GM12892 (cell line): ENCODE measurements around the gene BIN1.

Experiments
- DNase-seq: peaks from one replicate; pipeline ENCODE4 v3.0.0; 2011; ENCODE audit not compliant: insufficient read length
- FAIRE-seq: peaks from 2 replicates; lab custom pipeline; 2011; peaks lifted over from hg19 to GRCh38; lab: Jason Lieb, UNC
- POLR2A ChIP-seq: IDR thresholded peaks from 2 replicates; pipeline ENCODE4 v1.6.1; 2011; ENCODE audit warnings: low read depth, low read length, control low read depth
- POLR2AphosphoS5 ChIP-seq: IDR thresholded peaks from 2 replicates; pipeline ENCODE4 v1.6.1; 2011; ENCODE audit warnings: low read depth, low read length, control low read depth
- TAF1 ChIP-seq: IDR thresholded peaks from 2 replicates; pipeline ENCODE4 v1.6.1; 2011; ENCODE audit warnings: low read depth, mild to moderate bottlenecking, control low read depth, low read length, borderline replicate concordance

BIN1 gene

DNA sequence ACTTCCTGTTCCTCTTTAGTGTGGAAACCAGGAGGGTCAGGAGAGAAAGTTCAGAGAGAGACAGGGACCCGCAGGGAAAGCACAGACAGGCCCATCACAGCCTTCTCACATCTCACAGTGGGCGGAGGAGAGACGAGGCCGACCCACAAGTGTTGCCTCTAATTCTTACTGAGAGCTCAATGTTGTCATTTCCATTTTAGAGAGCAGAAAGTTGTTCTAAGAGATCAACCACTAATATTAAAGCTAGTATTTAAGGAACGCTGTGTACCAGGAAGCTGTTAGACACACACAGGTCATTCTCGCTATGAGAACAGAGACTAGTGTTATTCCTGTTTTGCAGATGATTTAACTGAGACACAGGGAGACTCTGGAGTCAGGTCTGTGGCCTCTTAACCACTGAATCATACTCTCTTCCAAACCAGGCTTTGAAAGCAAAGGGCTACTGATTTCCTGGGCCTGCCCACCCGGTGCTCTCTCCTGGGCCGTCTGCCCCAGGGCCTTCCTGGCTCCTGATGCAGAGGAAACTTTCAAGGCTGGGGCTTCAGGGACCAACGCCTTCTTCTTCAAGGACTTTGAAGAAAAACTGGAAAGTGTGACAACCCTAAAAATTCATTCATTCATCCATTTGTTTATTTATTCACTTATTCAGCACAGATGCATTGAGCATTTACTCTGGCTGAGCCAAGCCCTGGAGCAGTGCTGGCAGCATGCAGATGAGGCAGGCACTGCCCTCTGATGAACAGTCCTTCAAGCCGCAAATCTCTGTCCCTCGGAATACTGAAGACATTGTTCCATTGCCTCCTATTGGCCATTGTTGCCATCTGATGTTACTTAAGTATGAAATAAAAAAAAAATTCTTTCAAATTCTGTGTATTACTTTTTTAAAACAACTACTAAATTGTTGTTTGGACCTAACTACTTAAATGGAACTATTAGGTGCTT lies 37.2 kb upstream of the BIN1 start:
- DNase-seq = no peak
- no peak for FAIRE-seq
- TF ChIP-seq TAF1 (no peak), POLR2A (no peak), POLR2AphosphoS5 (no peak)

DNA sequence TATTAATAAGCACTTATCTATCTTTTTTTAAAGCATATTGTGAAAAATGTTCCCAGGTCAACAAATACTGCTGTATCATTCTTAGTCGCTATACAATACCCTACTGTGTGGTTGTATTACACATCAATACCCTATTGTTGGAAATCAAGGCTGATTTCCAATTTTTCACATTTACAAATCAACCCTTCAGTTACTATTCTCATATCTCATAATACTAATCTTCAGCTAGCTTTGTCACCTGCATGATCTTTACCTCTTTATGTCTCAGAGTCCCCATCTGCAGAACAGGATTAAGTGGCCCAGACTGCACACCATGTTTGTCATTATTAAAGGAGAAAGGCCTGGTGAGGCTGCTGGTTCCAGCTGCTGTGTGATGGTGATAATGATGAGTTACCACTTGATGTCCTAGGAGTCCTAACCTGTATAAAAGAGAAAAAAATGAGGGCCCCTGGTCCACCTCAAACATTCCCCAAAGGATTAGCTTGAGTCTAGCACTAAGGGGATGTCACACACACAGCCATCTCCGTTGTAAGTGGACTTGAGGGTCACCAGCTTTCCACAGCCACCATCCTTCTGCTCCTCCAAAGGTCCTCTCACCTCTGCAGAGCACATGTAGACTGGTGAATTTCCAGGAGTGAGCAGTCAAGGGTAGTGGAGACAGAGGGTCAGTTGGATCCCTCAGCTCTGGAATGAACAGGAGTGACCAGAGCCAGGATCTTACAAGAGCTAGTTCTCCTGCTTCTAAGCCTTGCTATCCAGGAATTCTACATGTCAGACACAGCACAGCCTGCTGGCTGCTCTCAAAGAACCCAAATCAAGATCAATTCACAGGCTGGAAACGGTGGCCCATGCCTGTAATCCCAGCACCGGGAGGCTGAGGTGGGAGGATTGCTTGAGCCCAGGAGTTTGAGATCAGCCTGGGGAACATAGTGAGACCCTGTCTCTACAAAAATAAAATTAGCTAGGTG lies 36.0 kb upstream of the BIN1 start:
- DNase-seq (no peak), FAIRE-seq (no peak)
- TF ChIP-seq POLR2AphosphoS5 (no peak), POLR2A (no peak), TAF1 (no peak)

DNA sequence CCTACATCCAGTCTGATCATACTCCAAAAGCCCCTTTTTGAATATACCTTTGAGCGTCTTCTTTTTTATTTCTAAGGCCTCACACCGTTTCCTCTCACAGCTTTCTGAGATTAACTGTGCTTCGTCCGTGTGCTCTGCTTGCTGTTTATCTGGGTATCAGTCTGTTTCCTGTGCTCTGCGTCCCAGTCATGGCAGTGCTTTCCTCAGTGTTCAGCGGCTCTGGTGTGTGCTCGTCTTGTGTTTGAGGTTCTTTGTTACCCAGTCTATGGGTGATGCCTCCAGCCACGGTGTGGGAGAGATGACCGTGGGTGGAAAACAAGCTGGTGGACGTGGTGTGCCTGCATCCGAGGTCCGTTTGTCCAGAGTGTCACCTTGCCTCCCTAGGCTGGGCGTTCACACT lies 33.6 kb upstream of the BIN1 start:
- no peak for DNase-seq
- TF ChIP-seq TAF1 (no peak), POLR2A (no peak), POLR2AphosphoS5 (no peak)
- FAIRE-seq = peak; percentile 33

DNA sequence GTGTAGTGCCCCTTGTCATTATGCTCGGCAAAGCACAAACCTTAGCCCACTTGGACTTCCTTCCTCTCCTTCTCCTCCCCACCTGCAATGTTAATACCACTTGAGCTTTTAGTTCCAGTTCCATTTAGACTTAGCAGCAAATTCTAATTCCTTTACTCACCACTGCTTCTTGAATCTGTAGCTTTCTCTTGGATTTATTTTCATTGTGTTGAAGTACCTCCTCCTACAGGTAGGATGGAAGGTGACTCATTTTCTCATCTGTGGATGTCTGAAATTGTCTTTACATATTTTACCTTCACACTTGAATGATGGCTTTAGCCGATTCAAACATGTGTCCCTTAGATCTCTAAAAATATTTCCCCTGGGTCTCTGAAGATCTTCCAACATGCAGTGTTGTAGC lies 32.8 kb upstream of the BIN1 start:
- TF ChIP-seq POLR2AphosphoS5 (no peak), TAF1 (no peak), POLR2A (no peak)
- no peak for FAIRE-seq

DNA sequence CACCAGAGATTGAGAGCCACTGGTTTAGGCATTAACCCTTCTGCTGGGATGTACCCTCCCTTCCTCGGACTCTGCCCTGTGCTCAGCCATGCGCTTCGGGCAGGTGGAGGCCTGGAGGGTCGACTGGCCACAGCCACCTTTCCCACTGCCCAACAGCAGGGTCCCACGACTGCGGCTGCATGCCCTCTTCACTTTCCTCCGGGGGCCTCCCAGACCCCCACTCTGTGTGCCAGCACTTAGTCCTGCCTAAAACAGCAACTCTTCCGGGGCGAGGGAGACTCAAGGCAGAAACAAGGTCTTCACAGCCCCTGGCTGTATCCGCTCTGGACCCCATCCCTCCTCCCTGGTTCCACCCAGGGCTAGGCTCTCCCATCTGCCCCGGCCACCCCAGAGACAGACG lies 31.3 kb upstream of the BIN1 start:
- TF ChIP-seq TAF1 (no peak), POLR2AphosphoS5 (no peak), POLR2A (no peak)
- FAIRE-seq = no peak
- no peak for DNase-seq

More for the DNA sequence above, 32.8 kb upstream of the BIN1 start:
- no peak for DNase-seq

DNA sequence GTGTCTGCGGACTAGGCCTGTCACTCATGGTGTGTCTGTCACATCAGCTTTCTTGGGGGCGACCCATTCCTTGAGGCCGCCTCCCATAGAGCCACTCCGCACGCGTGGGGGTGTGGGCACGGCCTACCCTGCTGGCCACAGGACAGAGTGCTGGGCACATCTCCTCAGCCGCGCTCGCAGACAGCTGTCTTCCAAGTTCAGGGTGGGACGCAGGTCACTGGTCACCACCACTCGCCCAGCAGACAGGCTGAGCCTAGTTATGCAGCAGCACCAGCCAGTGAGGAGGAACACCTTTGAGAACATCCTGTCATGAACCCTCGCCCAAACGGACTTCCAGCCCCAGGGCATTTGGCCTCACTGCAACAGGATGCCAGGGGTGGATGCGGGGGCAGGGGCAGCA lies 30.8 kb upstream of the BIN1 start:
- no peak for FAIRE-seq
- DNase-seq = no peak
- no peak for TF ChIP-seq POLR2A
- TF ChIP-seq POLR2AphosphoS5 = no peak
- no peak for TF ChIP-seq TAF1

DNA sequence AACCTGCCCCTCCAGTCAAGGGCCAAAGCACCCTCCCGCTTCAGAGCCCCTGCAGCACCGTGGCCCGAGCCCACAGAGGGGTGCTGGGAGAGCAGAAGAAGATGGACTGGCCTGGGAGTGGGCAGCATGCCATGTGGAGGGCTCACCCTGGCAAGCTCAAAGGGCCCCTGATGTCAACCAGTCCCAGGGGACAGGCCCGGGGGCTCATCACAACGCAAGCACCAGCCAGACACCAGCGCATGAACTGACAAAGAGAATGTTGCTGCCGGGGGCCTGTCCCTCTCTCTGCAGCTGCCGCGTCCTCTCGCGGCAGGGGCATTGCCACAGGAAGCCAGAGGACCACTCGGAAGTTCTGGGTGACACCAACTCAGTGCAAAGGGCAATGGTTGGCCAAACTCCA lies 30.3 kb upstream of the BIN1 start:
- DNase-seq (no peak), FAIRE-seq (no peak)
- TF ChIP-seq POLR2A = no peak
- TF ChIP-seq TAF1 = no peak
- TF ChIP-seq POLR2AphosphoS5 = no peak

DNA sequence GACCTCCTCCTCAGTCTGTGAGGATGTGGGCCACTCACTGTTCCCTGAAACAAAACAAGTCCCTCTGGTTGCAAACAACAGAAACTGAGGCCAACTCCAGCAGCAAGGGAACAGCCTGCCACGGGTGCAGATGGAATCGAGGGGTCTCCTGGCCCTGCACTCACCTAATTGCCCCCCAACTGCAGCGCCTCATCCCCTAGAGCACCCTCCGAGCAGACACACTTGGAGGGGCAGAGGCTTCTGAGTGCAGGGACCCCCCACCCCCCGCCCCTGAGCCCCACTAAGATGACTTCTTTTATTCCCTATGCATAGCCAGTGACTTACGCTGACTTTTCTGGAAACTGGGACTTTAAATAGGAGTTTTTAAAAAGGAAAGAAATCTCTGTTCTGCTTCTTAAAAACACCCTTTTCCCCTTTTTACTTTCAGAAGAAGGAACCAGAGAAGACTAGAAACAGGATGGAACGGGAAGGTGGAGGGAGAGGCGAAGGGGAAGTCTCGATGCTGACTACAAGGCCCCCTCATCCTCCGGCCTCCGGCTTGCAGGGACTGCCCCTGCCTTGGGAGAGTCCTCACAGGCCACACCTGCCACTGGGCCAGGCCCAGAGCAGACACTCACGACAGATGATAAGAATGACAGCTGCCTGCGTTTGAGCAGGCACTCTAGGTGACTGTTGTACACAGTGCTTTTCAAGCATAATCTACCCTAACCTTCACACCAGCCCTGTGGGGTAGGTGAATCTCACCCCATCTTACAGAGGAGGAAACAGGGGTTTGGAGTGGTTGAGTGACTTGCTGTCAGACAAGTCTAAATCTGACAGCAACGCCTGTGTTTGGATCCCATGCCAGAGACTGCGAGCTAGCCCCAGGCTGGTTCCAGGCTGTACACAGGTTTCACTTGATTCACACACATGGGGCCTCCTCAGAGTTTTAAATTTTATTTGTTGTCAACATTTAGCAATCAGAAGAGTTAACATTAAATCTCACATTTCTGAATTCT lies 28.2 kb upstream of the BIN1 start:
- no peak for DNase-seq
- TF ChIP-seq TAF1 (no peak), POLR2A (no peak), POLR2AphosphoS5 (no peak)
- no peak for FAIRE-seq

DNA sequence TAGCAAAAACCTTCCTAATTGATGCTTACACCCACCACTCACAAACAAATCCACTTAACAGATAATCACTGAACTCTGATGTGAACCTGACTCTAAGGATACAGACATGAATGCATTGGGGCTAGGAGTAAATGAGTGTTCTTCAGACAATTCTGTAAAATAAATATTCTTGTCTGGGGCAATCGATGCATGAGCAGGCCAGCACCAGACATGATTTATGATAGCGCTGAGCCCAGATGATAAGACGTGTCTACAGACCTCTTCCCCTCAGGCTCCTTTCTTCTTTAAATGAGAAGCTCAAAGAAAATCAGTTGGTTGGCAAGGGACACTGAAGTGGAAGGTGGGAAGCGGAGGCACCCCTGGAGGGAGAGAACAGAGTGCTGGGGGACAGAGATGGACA lies 27.3 kb upstream of the BIN1 start:
- DNase-seq = no peak
- FAIRE-seq = no peak
- no peak for TF ChIP-seq TAF1
- no peak for TF ChIP-seq POLR2A
- no peak for TF ChIP-seq POLR2AphosphoS5

DNA sequence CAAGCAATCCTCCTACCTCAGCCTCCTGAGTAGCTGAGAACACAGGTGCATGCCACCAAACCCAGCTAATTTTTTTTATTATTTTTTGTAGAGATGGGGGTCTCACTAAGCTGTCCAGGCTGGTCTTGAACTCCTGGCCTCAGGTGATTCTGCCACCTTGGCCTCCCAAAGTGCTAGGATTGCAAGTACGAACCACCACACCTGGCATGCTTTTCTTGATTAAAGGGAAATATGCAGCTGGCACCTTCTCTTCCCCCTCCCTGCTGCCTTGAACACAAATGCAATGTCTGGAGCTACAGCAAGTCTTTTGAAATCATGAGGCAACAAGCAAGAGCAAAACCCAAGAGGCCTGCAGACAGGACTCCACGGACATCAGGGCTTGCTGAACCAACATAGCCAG lies 26.8 kb upstream of the BIN1 start:
- FAIRE-seq (no peak), DNase-seq (no peak)
- no peak for TF ChIP-seq POLR2AphosphoS5
- TF ChIP-seq POLR2A = no peak
- no peak for TF ChIP-seq TAF1
